K562 (cell line): ENCODE results near the gene SEMA4G. TPM values are rescaled to one million over a fixed set of nuclear protein-coding genes. Genes with fewer than 3 reads are reported as not detected.

Experiments
- BMI1 ChIP-seq: fragments of 150-350 bp; IDR thresholded peaks from 2 replicates; pipeline ENCODE4 v1.6.1; 2014; ENCODE audit warnings: low read length
- CCAR2 ChIP-seq: fragments of 200-400 bp; formaldehyde crosslinking; IDR thresholded peaks from 2 replicates; pipeline ENCODE4 v1.6.1; 2017; ENCODE audit warnings: mild to moderate bottlenecking, low read depth, low read length
- CREBBP ChIP-seq: IDR thresholded peaks from one replicate; pipeline ENCODE4 v1.6.1; 2012; ENCODE audit warnings: low read depth, mild to moderate bottlenecking, control low read depth, inconsistent platforms, low read length
- CTBP1 ChIP-seq: fragments of 450-650 bp; IDR thresholded peaks from 2 replicates; pipeline ENCODE4 v1.6.1; 2016; ENCODE audit warnings: borderline replicate concordance
- ETV5 ChIP-seq: sonication (generic); formaldehyde crosslinking; IDR thresholded peaks from 2 replicates; pipeline ENCODE4 v1.4.0; 2020; ENCODE audit warnings: low read depth, mild to moderate bottlenecking, missing genetic modification reagents
- POLR2G ChIP-seq: fragments of 200-400 bp; formaldehyde crosslinking; IDR thresholded peaks from 2 replicates; pipeline ENCODE4 v1.6.1; 2017; ENCODE audit warnings: low read depth, mild to moderate bottlenecking, antibody characterized with exemption, low read length, moderate library complexity
- POLR3G ChIP-seq: IDR thresholded peaks from 2 replicates; pipeline ENCODE4 v1.6.1; 2011; ENCODE audit not compliant: insufficient read length, insufficient replicate concordance; ENCODE audit errors: extremely low read depth
- PRPF4 ChIP-seq: fragments of 200-400 bp; formaldehyde crosslinking; IDR thresholded peaks from one replicate; pipeline ENCODE4 v1.6.1; 2017; ENCODE audit warnings: low read length, low read depth, mild to moderate bottlenecking; ENCODE audit not compliant: insufficient read depth, poor library complexity, severe bottlenecking
- RB1 ChIP-seq: fragments of 450-650 bp; IDR thresholded peaks from 2 replicates; pipeline ENCODE4 v1.6.1; 2017; ENCODE audit warnings: low read depth, mild to moderate bottlenecking
- RBFOX2 ChIP-seq: fragments of 200-400 bp; formaldehyde crosslinking; IDR thresholded peaks from 2 replicates; pipeline ENCODE4 v1.6.1; 2017; ENCODE audit warnings: low read depth, mild to moderate bottlenecking, low read length, moderate library complexity
- SAP30 ChIP-seq: fragments of 200-600 bp; sonication (generic); IDR thresholded peaks from 2 replicates; pipeline ENCODE4 v1.6.1; 2012; ENCODE audit warnings: borderline replicate concordance, low read depth, mild to moderate bottlenecking, moderate library complexity, low read length, control low read depth, inconsistent platforms; ENCODE audit not compliant: insufficient read depth, poor library complexity, severe bottlenecking
- SETDB1 ChIP-seq: IDR thresholded peaks from one replicate; pipeline ENCODE4 v1.6.1; 2012; ENCODE audit warnings: low read length, control low read depth, inconsistent platforms
- TAF7 ChIP-seq: fragments of 450-650 bp; IDR thresholded peaks from 2 replicates; pipeline ENCODE4 v1.6.1; 2016; ENCODE audit warnings: missing genetic modification characterization, missing compliant biosample characterization
- ZC3H8 ChIP-seq: fragments of 450-650 bp; IDR thresholded peaks from 2 replicates; pipeline ENCODE4 v1.6.1; 2017
- ZNF175 ChIP-seq: fragments of 200-800 bp; sonication (Bioruptor generic); IDR thresholded peaks from 2 replicates; pipeline ENCODE4 v1.6.1; 2016; ENCODE audit warnings: low read depth, mild to moderate bottlenecking, missing genetic modification characterization, missing compliant biosample characterization
- ZNF316 ChIP-seq: fragments of 450-650 bp; IDR thresholded peaks from 2 replicates; pipeline ENCODE4 v1.6.1; 2016
- ZNF668 ChIP-seq: fragments of 250-450 bp; sonication (Bioruptor Pico); IDR thresholded peaks from 2 replicates; pipeline ENCODE4 v1.8.0; 2022; ENCODE audit warnings: mild to moderate bottlenecking, inconsistent platforms
- polyA plus RNA-seq, 8 experiments: library from polyadenylated mRNA; depleted of rRNA in 4 of 8; stranded (reverse) in 5 of 8; unstranded in 3 of 8; fragments of >200 nt; fragmentation: Nextera tagmentation in 2 of 8; fragmentation: Illumina TruSeq in 1 of 8; extraction: Ambion mirVana in 2 of 8; extraction: Trizol in 1 of 8; gene quantifications; 2 replicates each; pipeline versions ENCODE4 v1.2.1 to v1.2.3, GENCODE V29; 2011 to 2014; ENCODE audit warnings: inconsistent platforms in 1 of 8, missing spikeins in 1 of 8
- total RNA-seq, 7 experiments: library from RNA; depleted of rRNA in 6 of 7; stranded (reverse); fragments of >200 nt in 6 of 7; fragmentation: Illumina TruSeq in 2 of 7; extraction: Trizol in 2 of 7; gene quantifications; 2 replicates each; pipeline versions ENCODE4 v1.2.1 to v1.2.3, GENCODE V29; 2011 to 2021; ENCODE audit warnings: low replicate concordance in 1 of 7
- TF ChIP-seq, protein P1 (sequence below): fragments of 450-650 bp; IDR thresholded peaks from 2 replicates; pipeline ENCODE4 v1.6.1; 2016; ENCODE audit warnings: mild to moderate bottlenecking, moderate library complexity

The SEMA4G gene
- total and polyA plus RNA-seq, 9 of the 15 experiments (the other 6 are each of a cell fraction or from before 2014, with no cell fraction given), result 0.40 to 7.8 (median 1.8) TPM

DNA sequence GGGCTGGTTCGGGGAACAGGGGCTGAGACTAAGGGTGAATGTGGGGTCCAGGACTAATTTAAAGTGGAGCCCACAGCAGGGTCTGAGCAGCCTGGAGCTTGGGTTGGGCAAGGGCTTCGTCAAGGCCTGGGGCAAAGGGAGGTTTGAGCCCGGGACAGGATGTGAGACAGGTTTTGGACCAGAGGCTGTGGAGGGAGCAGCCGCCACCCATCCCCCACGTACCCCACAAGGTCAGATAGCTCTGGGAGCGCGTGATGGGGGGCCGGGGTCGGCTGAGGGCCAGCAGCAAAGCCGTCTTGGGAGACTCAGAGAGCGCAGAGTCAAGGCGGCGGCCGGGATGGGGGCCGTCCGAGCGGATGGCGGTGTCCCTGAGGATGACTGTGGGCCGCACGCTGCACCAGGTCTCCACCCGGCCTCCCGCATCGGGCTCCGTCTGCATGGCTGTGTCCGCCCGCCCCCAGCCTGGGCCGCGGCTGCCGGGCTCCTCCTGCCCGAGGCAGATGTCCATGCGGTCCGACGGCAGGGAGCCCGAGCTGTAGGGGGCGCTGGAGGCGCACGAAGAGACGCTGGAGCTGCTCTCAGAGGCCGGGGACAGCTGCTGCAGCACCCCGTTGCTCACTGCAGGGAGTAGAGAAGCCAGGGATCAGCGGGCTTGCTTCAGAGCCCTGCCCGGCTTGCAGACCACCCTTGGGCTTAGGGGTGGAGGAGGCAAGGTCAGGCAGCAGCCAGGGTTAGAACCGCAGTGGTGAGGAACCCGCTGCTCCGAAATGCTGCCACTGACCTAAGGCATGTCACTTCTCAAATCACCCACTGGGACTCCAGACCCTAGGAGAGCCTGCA, 49.5 kb downstream of the SEMA4G start (continued):
- TF ChIP-seq, protein P1, sequence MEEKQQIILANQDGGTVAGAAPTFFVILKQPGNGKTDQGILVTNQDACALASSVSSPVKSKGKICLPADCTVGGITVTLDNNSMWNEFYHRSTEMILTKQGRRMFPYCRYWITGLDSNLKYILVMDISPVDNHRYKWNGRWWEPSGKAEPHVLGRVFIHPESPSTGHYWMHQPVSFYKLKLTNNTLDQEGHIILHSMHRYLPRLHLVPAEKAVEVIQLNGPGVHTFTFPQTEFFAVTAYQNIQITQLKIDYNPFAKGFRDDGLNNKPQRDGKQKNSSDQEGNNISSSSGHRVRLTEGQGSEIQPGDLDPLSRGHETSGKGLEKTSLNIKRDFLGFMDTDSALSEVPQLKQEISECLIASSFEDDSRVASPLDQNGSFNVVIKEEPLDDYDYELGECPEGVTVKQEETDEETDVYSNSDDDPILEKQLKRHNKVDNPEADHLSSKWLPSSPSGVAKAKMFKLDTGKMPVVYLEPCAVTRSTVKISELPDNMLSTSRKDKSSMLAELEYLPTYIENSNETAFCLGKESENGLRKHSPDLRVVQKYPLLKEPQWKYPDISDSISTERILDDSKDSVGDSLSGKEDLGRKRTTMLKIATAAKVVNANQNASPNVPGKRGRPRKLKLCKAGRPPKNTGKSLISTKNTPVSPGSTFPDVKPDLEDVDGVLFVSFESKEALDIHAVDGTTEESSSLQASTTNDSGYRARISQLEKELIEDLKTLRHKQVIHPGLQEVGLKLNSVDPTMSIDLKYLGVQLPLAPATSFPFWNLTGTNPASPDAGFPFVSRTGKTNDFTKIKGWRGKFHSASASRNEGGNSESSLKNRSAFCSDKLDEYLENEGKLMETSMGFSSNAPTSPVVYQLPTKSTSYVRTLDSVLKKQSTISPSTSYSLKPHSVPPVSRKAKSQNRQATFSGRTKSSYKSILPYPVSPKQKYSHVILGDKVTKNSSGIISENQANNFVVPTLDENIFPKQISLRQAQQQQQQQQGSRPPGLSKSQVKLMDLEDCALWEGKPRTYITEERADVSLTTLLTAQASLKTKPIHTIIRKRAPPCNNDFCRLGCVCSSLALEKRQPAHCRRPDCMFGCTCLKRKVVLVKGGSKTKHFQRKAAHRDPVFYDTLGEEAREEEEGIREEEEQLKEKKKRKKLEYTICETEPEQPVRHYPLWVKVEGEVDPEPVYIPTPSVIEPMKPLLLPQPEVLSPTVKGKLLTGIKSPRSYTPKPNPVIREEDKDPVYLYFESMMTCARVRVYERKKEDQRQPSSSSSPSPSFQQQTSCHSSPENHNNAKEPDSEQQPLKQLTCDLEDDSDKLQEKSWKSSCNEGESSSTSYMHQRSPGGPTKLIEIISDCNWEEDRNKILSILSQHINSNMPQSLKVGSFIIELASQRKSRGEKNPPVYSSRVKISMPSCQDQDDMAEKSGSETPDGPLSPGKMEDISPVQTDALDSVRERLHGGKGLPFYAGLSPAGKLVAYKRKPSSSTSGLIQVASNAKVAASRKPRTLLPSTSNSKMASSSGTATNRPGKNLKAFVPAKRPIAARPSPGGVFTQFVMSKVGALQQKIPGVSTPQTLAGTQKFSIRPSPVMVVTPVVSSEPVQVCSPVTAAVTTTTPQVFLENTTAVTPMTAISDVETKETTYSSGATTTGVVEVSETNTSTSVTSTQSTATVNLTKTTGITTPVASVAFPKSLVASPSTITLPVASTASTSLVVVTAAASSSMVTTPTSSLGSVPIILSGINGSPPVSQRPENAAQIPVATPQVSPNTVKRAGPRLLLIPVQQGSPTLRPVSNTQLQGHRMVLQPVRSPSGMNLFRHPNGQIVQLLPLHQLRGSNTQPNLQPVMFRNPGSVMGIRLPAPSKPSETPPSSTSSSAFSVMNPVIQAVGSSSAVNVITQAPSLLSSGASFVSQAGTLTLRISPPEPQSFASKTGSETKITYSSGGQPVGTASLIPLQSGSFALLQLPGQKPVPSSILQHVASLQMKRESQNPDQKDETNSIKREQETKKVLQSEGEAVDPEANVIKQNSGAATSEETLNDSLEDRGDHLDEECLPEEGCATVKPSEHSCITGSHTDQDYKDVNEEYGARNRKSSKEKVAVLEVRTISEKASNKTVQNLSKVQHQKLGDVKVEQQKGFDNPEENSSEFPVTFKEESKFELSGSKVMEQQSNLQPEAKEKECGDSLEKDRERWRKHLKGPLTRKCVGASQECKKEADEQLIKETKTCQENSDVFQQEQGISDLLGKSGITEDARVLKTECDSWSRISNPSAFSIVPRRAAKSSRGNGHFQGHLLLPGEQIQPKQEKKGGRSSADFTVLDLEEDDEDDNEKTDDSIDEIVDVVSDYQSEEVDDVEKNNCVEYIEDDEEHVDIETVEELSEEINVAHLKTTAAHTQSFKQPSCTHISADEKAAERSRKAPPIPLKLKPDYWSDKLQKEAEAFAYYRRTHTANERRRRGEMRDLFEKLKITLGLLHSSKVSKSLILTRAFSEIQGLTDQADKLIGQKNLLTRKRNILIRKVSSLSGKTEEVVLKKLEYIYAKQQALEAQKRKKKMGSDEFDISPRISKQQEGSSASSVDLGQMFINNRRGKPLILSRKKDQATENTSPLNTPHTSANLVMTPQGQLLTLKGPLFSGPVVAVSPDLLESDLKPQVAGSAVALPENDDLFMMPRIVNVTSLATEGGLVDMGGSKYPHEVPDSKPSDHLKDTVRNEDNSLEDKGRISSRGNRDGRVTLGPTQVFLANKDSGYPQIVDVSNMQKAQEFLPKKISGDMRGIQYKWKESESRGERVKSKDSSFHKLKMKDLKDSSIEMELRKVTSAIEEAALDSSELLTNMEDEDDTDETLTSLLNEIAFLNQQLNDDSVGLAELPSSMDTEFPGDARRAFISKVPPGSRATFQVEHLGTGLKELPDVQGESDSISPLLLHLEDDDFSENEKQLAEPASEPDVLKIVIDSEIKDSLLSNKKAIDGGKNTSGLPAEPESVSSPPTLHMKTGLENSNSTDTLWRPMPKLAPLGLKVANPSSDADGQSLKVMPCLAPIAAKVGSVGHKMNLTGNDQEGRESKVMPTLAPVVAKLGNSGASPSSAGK, result peak; percentile 54; the same call in 1 of the 2 replicates
- peak; percentile 45; the same call in 1 of the 2 replicates for TF ChIP-seq POLR2G
- peak; percentile 71 for TF ChIP-seq RB1
- TF ChIP-seq CTBP1, result peak; percentile 29; the same call in 1 of the 2 replicates
- no peak for TF ChIP-seq BMI1
- TF ChIP-seq ETV5 (CRISPR knock-in tag), result no peak
- TF ChIP-seq TAF7 (tag), result no peak
- TF ChIP-seq SAP30, result no peak
- TF ChIP-seq ZC3H8, result no peak
- no peak for TF ChIP-seq SETDB1
- no peak for TF ChIP-seq CCAR2
- no peak; the same call in 1 of the 2 replicates for TF ChIP-seq RBFOX2
- no peak for TF ChIP-seq PRPF4
- TF ChIP-seq POLR3G, result no peak
- TF ChIP-seq CREBBP, result no peak
- TF ChIP-seq ZNF316, result no peak
- no peak for TF ChIP-seq ZNF668 (CRISPR knock-in tag)
- no peak for TF ChIP-seq ZNF175 (CRISPR knock-in tag)
